Measurements from ENCODE around the gene BLTP3A.

The BLTP3A gene

DNA sequence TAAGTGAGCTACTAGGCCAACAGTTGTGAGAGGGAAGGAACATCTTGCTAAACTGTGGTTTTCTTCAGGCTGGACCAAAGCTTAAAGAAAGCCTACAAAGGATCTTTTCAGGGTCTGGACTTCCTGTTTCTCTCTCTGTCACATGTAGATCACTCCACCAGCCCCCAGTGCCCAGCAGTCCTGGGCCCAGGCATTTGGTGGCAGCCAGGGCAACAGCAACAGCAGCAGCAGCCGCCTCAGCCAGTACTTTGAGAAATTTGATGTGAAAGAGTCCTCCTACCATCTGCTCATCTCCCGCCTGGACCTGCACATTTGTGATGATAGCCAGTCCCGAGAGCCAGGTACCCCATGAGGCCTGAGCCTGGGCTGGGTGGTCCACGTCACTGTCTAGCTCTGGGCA lies 44.1 kb downstream of the BLTP3A start:
- TF ChIP-seq EGR1 (IDR thresholded peaks at IDR 0.05) (no peak), NFIC (IDR thresholded peaks at IDR 0.05) (no peak), CEBPB (IDR thresholded peaks at IDR 0.05) (no peak), YY1 (IDR thresholded peaks at IDR 0.05; ENCODE audit: low read depth) (no peak), TCF12 (IDR thresholded peaks at IDR 0.05; ENCODE audit: low read depth) (no peak), TAF1 (IDR thresholded peaks at IDR 0.05; ENCODE audit: low read depth) (no peak), RAD21 (IDR thresholded peaks at IDR 0.05; ENCODE audit: low read depth) (no peak), EP300 (IDR thresholded peaks at IDR 0.05; ENCODE audit: borderline replicate concordance) (no peak), TEAD4 (IDR thresholded peaks at IDR 0.05) (no peak)
- TF ChIP-seq, protein P1, sequence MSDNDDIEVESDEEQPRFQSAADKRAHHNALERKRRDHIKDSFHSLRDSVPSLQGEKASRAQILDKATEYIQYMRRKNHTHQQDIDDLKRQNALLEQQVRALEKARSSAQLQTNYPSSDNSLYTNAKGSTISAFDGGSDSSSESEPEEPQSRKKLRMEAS (IDR thresholded peaks at IDR 0.05), result no peak

GRCh38 chr6:34836451-34836850 lies 44.6 kb downstream of the BLTP3A start:
- no peak for TF ChIP-seq EP300 (IDR thresholded peaks at IDR 0.05; ENCODE audit: borderline replicate concordance)
- TF ChIP-seq, protein P1 (IDR thresholded peaks at IDR 0.05), result no peak
- TF ChIP-seq ZBTB7A (IDR thresholded peaks at IDR 0.05; ENCODE audit: low read depth), result no peak
- TF ChIP-seq YY1 (IDR thresholded peaks at IDR 0.05; ENCODE audit: low read depth), result no peak
- TF ChIP-seq NFIC (IDR thresholded peaks at IDR 0.05), result no peak
- no peak for TF ChIP-seq TEAD4 (IDR thresholded peaks at IDR 0.05)
- TF ChIP-seq CREB1 (IDR thresholded peaks at IDR 0.05; ENCODE audit: low read depth), result no peak
- TF ChIP-seq, protein P2, sequence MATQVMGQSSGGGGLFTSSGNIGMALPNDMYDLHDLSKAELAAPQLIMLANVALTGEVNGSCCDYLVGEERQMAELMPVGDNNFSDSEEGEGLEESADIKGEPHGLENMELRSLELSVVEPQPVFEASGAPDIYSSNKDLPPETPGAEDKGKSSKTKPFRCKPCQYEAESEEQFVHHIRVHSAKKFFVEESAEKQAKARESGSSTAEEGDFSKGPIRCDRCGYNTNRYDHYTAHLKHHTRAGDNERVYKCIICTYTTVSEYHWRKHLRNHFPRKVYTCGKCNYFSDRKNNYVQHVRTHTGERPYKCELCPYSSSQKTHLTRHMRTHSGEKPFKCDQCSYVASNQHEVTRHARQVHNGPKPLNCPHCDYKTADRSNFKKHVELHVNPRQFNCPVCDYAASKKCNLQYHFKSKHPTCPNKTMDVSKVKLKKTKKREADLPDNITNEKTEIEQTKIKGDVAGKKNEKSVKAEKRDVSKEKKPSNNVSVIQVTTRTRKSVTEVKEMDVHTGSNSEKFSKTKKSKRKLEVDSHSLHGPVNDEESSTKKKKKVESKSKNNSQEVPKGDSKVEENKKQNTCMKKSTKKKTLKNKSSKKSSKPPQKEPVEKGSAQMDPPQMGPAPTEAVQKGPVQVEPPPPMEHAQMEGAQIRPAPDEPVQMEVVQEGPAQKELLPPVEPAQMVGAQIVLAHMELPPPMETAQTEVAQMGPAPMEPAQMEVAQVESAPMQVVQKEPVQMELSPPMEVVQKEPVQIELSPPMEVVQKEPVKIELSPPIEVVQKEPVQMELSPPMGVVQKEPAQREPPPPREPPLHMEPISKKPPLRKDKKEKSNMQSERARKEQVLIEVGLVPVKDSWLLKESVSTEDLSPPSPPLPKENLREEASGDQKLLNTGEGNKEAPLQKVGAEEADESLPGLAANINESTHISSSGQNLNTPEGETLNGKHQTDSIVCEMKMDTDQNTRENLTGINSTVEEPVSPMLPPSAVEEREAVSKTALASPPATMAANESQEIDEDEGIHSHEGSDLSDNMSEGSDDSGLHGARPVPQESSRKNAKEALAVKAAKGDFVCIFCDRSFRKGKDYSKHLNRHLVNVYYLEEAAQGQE (IDR thresholded peaks at IDR 0.05; ENCODE audit: low read depth), result no peak
- TF ChIP-seq CEBPB (IDR thresholded peaks at IDR 0.05), result no peak

DNA sequence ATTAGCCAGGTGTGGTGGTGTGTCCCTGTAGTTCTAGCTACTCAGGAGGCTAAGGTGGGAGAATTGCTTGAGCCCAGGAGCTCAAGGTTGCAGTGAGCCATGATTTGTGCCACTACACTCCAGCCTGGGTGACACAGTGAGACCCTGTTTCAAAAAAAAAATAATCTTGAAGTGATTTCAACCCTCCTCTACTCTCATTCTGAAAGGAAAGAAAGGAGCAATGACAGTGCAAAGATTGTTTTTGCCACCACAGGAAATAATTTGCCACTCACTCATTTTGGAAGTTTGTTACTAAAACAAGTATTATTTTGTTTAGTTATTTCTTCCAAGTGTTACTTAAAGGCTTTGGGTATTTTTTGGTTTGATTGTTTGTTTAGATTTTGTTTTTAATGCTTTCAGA lies 45.6 kb downstream of the BLTP3A start:
- TF ChIP-seq ZBTB7A (IDR thresholded peaks at IDR 0.05; ENCODE audit: low read depth) (no peak), EP300 (IDR thresholded peaks at IDR 0.05; ENCODE audit: borderline replicate concordance) (no peak), TCF12 (IDR thresholded peaks at IDR 0.05; ENCODE audit: low read depth) (no peak), TAF1 (IDR thresholded peaks at IDR 0.05; ENCODE audit: low read depth) (no peak), CREB1 (IDR thresholded peaks at IDR 0.05; ENCODE audit: low read depth) (no peak)
- TF ChIP-seq, protein P1 (IDR thresholded peaks at IDR 0.05), result no peak
- TF ChIP-seq, protein P2 (IDR thresholded peaks at IDR 0.05; ENCODE audit: low read depth), result no peak

DNA sequence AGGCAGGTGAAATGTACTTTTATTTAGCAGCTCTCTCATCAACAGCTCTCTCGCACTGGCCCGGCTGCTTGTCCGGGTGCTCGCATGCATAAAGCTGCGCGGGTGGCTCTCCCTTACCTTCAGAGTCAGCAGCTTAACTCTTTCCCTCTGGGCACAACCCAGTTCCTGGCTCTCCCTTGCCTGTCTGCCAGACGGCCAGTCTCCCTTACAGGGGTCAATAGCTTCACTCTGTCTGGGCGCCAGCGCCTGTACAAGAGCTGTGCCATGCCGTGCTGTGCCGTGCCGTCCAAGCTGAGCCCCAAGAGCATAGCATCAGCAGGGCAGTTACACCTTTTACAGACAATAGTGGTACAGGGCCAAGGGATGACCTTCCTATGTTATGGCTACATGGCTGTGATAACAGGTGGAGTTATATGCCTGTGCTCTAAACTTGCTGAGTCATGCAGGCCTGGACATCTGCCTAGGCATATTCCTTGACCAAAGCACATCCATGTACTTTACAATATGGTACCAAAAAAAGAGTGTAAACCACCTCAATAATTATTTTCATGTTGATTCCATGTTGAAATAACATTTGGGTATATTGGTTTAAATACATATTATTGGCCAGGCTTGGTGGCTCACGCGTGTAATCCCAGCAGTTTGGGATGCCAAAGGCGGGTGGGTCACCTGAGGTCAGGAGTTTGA lies 47.9 kb downstream of the BLTP3A start:
- TF ChIP-seq, protein P3, sequence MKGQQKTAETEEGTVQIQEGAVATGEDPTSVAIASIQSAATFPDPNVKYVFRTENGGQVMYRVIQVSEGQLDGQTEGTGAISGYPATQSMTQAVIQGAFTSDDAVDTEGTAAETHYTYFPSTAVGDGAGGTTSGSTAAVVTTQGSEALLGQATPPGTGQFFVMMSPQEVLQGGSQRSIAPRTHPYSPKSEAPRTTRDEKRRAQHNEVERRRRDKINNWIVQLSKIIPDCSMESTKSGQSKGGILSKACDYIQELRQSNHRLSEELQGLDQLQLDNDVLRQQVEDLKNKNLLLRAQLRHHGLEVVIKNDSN (IDR thresholded peaks at IDR 0.05), result no peak
- TF ChIP-seq NFIC (IDR thresholded peaks at IDR 0.05) (no peak), CEBPB (IDR thresholded peaks at IDR 0.05) (no peak), TCF12 (IDR thresholded peaks at IDR 0.05; ENCODE audit: low read depth) (no peak), YY1 (IDR thresholded peaks at IDR 0.05; ENCODE audit: low read depth) (no peak), TEAD4 (IDR thresholded peaks at IDR 0.05) (no peak), CREB1 (IDR thresholded peaks at IDR 0.05; ENCODE audit: low read depth) (no peak), FOXM1 (IDR thresholded peaks at IDR 0.05; ENCODE audit: borderline replicate concordance, low read depth) (no peak), TAF1 (IDR thresholded peaks at IDR 0.05; ENCODE audit: low read depth) (no peak), RAD21 (IDR thresholded peaks at IDR 0.05; ENCODE audit: low read depth) (no peak), ZBTB7A (IDR thresholded peaks at IDR 0.05; ENCODE audit: low read depth) (no peak), EP300 (IDR thresholded peaks at IDR 0.05; ENCODE audit: borderline replicate concordance) (no peak), EGR1 (IDR thresholded peaks at IDR 0.05) (no peak)
- TF ChIP-seq, protein P1 (IDR thresholded peaks at IDR 0.05), result no peak
- TF ChIP-seq, protein P2 (IDR thresholded peaks at IDR 0.05; ENCODE audit: low read depth), result no peak

All from Ishikawa (cell line).